GM21360 (cell line): ENCODE results near the gene RPRD1B.

Source experiments
- ATAC-seq: cut with Tn5 transposase; IDR thresholded peaks from one replicate; pipeline ENCODE4 v1.9.1; 2021; ENCODE audit warnings: mild to moderate bottlenecking, moderate library complexity; ENCODE audit not compliant: unreplicated experiment

The RPRD1B gene

GRCh38 chr20:38132910-38133501, 99.5 kb downstream of the RPRD1B start:
- no peak for ATAC-seq

- ATAC-seq = no peak
Measured at GRCh38 chr20:38133680-38134426, 100.3 kb downstream of the RPRD1B start.

- no peak for ATAC-seq
Measured at GRCh38 chr20:38134427-38135270, 101.1 kb downstream of the RPRD1B start.

- no peak for ATAC-seq
Measured at GRCh38 chr20:38135271-38135650, 101.7 kb downstream of the RPRD1B start.

GRCh38 chr20:38135651-38136420, 102.3 kb downstream of the RPRD1B start:
- no peak for ATAC-seq

- no peak for ATAC-seq
Measured at GRCh38 chr20:38136421-38137245, 103.1 kb downstream of the RPRD1B start.

GRCh38 chr20:38137441-38138037, 104.0 kb downstream of the RPRD1B start:
- ATAC-seq = no peak

GRCh38 chr20:38138086-38138778, 104.7 kb downstream of the RPRD1B start:
- no peak for ATAC-seq

GRCh38 chr20:38139156-38139912, 105.8 kb downstream of the RPRD1B start:
- ATAC-seq = no peak

GRCh38 chr20:38139977-38140753, 106.6 kb downstream of the RPRD1B start:
- no peak for ATAC-seq

- no peak for ATAC-seq
Measured at GRCh38 chr20:38141204-38141888, 107.8 kb downstream of the RPRD1B start.
